GM21360 (cell line): Measurements from ENCODE around the gene ADPRHL1.

Experiments
- ATAC-seq: cut with Tn5 transposase; IDR thresholded peaks from one replicate; pipeline ENCODE4 v1.9.1; 2021; ENCODE audit warnings: mild to moderate bottlenecking, moderate library complexity; ENCODE audit not compliant: unreplicated experiment

ADPRHL1 gene

DNA sequence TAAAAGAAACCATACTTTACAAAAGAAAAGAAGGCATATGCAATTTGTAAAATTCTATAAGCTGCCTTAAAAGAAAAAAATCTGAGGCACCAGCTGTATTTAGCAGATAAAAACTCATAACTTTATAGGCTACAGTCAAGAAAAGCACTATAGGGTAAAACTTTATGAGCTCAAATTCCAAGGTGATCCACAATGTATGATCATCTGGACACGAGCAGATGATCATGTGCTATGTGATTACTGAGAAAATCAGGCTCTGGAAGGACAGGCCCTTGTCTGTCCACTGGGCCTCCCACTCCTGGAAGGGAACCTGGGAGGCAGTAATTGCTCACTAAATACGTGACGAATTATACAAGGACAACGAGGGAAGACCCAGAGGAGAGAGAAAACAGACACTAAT lies 96.7 kb downstream of the ADPRHL1 start:
- no peak for ATAC-seq

DNA sequence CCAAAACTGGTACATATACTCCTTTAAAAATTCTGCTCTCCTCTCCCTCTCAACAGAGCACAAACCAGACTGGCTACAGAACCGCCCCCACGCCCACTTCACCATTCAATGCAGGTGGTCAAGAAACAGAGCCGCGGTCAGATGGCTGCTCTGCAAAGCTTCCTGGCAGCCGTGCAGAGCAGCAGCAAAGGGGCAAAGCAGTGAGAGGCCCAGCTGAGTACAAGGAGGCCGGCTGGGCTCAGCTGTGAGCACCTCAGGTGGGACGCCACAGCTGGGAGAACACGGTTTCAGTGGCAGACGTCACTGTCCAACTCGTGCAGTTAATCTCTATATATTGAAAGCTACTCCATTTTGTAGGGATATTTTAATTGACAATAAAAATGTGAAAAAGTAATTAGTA lies 97.7 kb downstream of the ADPRHL1 start:
- no peak for ATAC-seq

DNA sequence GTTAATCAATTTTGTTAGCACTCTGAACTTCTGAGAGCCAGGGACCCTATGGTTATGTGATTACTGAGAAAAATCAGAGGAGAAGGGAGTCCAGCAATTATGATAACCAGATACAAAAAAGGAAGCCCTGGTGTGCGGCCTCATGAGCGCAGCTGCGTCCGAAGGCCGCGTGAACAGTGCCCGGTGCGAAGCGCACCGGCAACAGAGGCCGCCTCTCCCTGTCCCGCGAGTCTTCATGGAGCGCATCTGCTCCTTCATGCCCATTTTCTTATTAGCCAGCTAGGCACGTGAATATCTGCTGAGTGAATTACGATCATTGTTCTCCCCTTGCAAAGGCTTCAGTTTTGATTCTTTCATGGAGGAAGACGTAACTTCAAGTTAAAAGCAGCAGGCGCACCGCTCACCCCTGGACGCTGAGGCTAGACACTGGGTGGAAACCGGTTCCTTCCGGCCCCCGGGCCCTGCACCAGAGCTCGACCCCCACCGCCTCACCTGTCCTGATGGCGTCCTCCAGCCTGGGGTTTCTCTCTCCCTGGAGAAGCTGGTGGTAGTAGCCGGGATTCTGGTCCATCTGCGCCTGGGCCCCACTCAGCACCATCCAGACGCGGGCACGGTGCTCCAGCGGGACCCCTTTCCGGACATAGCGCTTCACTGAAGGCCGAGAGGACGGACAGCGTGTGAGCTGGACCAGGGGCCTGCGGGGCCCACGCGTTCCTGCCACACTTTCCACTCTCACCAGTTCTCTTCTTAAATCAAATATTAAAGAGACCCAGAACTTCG lies 98.3 kb downstream of the ADPRHL1 start:
- no peak for ATAC-seq

DNA sequence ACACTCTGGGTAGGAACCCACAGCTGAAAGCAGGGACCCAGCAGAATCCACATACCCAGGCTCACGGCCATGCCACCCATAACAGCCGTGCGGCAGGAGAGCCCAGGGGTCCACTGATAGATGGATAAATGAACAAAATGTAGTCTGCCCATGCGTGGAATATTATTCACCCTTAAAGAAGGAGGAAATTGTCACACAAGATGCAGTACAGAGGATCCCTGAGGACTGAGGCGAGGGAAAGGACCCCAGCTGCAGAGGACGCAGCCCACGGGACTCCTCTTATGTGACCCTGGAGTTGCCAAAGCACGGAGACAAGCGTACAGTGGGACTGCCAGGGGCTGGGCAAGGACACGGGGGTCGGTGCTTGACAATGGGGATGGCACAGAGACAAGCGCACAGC lies 100.0 kb downstream of the ADPRHL1 start:
- no peak for ATAC-seq

DNA sequence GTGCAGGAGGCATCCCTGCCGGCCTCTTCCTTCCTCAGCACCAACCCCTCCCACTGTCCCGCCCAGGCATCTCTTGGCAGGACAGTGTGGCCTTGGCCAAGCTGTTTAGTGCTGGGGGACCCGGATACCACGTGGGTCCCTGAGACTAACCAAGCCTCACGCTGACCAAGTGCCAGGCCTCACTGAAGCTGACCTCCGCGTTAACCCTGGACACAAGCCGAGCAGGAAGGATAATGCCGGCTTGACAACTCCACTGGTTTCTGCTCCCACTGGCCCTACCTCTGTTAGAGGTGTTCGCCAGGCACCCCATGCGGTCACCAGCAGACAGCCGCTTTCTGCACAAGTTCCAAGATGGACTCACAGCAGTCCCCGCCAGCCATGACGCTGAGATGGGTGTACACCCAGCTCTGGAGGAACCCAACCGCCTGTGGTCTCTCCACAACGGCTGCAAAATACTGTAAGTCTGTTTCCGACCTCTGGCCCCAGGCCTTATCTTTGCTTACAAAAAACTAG lies 101.7 kb downstream of the ADPRHL1 start:
- no peak for ATAC-seq

DNA sequence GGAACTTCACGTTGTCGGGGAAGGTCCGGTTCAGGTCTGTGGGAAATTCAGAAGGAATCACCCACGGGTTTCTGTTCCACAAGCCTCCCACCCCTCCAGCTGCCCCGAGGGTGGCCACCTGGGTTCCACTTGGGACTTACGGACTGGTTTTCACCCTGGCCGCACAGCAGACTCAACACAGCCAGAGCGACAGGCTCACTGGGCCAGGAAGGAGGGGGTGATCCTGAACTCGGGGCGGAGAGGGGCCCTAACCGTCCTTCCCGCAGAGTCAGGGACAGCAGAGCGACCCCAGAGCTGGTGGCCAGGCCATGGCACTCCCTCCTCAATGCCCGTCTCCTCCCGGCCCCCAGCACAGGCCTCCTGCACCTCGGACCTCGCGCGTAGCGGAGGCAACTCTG lies 102.4 kb downstream of the ADPRHL1 start:
- no peak for ATAC-seq

DNA sequence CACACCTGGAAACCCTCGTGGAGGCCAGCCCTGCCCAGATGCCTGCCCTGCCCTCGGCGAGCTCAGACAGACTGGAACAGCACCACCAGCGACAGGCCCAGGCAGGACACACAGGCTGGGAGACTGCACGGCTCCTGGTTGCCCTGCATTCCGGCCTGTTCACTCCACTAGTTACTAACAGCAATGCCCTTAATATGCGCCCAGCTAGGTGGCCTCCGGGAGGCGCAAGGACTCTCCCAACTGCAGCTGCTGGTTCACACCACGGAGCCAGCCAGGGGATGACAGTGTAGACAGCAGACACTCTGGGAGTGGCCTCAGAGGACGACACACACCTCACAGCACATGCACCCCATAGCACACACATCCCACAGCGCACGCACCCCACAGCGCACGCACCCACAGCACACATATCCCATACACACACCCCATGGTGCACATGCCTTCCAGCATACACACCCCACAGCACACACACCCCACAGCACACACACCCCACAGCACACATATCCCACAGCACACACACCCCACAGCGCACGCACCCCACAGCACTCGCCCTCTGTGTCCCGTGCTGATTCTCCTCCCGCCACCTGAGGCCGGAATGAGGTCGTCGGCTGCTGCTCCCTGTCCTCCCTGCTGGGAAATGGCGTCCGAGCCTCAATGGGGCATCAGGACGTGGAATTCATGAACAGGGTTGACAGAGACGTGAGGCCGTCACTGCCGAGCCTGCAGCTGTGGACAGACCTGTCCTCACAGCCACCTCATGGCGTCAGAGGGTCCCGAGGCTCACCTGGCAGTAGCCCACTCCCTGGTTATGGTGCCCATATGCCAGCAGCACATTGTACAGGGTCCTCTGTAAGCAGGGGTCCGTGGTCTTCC lies 103.0 kb downstream of the ADPRHL1 start:
- no peak for ATAC-seq
